OCI-LY7 (cell line): ENCODE results near the gene TTLL3.

ENCODE experiments used
- EZH2phosphoT487 ChIP-seq: fragments of 200-600 bp; sonication (generic); IDR thresholded peaks from 2 replicates; pipeline ENCODE4 v1.6.1; 2018; ENCODE audit warnings: low read depth, borderline replicate concordance, mild to moderate bottlenecking, mixed run types, antibody characterized with exemption, low read length, moderate library complexity, mixed read lengths
- TF ChIP-seq, protein P1 (sequence below): fragments of 200-600 bp; sonication (generic); conservative IDR thresholded peaks from 2 replicates; pipeline ENCODE4 v1.5.1; 2014; ENCODE audit warnings: mild to moderate bottlenecking, antibody characterized with exemption, low read length, moderate library complexity, mixed read lengths

DNA sequence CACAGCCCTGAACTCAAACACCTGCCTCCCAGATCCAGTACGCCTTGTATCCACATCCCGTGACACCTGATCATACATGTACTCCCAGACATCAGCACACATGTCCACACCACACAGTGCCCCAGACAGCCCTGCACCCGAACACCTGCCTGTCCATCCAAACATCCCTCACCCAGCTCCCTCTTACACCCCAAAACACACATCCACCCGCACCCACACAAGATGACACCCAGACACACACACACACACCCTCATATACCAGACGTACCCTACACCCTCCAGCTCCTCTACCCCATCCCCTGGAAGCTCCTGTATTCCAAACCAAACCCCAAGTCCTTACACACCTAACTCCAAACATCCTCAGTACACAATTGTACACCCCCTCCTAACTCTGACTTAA is 41.0 kb upstream of the TTLL3 start:
- TF ChIP-seq, protein P1, sequence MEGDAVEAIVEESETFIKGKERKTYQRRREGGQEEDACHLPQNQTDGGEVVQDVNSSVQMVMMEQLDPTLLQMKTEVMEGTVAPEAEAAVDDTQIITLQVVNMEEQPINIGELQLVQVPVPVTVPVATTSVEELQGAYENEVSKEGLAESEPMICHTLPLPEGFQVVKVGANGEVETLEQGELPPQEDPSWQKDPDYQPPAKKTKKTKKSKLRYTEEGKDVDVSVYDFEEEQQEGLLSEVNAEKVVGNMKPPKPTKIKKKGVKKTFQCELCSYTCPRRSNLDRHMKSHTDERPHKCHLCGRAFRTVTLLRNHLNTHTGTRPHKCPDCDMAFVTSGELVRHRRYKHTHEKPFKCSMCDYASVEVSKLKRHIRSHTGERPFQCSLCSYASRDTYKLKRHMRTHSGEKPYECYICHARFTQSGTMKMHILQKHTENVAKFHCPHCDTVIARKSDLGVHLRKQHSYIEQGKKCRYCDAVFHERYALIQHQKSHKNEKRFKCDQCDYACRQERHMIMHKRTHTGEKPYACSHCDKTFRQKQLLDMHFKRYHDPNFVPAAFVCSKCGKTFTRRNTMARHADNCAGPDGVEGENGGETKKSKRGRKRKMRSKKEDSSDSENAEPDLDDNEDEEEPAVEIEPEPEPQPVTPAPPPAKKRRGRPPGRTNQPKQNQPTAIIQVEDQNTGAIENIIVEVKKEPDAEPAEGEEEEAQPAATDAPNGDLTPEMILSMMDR = no peak
- no peak for TF ChIP-seq EZH2phosphoT487
